B cell (primary cell): ENCODE measurements around the gene NHEJ1. TPM values are rescaled to one million over a fixed set of nuclear protein-coding genes. Genes with fewer than 3 reads are reported as not detected.

Experiments
- ATAC-seq: fragments of 200-7000 bp; cut with Tn5 transposase; one replicate; pipeline ENCODE4 v1.10.0; 2021; ENCODE audit warnings: low read depth, mild to moderate bottlenecking, moderate number of reproducible peaks, moderate library complexity
- CTCF ChIA-PET: fragments of 350-600 bp; sonication (Branson Sonifier 250); formaldehyde crosslinking; loops from one replicate; lab custom pipeline; 2021; ENCODE audit warnings: antibody characterized with exemption, inconsistent platforms; lab: Charles Lee
- POLR2A ChIA-PET: fragments of 350-600 bp; sonication (Branson Sonifier 250); formaldehyde crosslinking; loops from one replicate; lab custom pipeline; 2021; ENCODE audit warnings: antibody characterized with exemption; lab: Charles Lee
- DNase-seq: peaks from one replicate; pipeline ENCODE4 v3.0.0; 2013
- H2AFZ ChIP-seq: 2 replicates; pipeline ENCODE4 v1.6.1; 2012; ENCODE audit warnings: mild to moderate bottlenecking, low read depth, low read length; ENCODE audit not compliant: insufficient read depth, poor library complexity, severe bottlenecking
- H3K27ac ChIP-seq, 2 donors: 1 replicate in 1 of 2; 2 replicates in 1 of 2; pipeline ENCODE4 v1.5.1; 2012 to 2013; ENCODE audit warnings: low read length in 2 of 2, mild to moderate bottlenecking in 2 of 2, moderate library complexity in 1 of 2
- H3K27me3 ChIP-seq, 4 experiments: fragments of 200-600 bp in 1 of 4; sonication (generic) in 1 of 4; replicated peaks in 1 of 4; 1 replicate in 2 of 4; 2 replicates in 2 of 4; pipeline versions ENCODE4 v1.6.1 to v1.7.0; 2013 to 2016; ENCODE audit warnings: low read length in 3 of 4, mild to moderate bottlenecking in 2 of 4, mixed read lengths in 1 of 4, moderate library complexity in 1 of 4; ENCODE audit not compliant: insufficient read depth in 4 of 4, control insufficient read depth in 3 of 4; ENCODE audit errors: control extremely low read depth in 1 of 4
- H3K36me3 ChIP-seq, 2 experiments: replicated peaks in 1 of 2; 1 replicate in 1 of 2; 2 replicates in 1 of 2; pipeline versions ENCODE4 v1.6.1 to v1.7.1; 2013; ENCODE audit warnings: low read length in 1 of 2; ENCODE audit not compliant: insufficient read depth in 2 of 2, control insufficient read depth in 1 of 2; ENCODE audit errors: control extremely low read depth in 1 of 2, extremely low read depth in 1 of 2
- H3K4me1 ChIP-seq, 2 donors: fragments of 200-600 bp in 1 of 2; sonication (generic) in 1 of 2; 1 replicate in 1 of 2; 2 replicates in 1 of 2; pipeline versions ENCODE4 v1.5.1 to v1.6.1; 2013 to 2017; ENCODE audit warnings: low read length in 2 of 2; ENCODE audit not compliant: control insufficient read depth in 2 of 2, insufficient read depth in 2 of 2
- H3K4me2 ChIP-seq: replicated peaks from 2 replicates; pipeline ENCODE3; 2012; ENCODE audit warnings: mild to moderate bottlenecking, low read depth, low read length; ENCODE audit not compliant: poor library complexity, severe bottlenecking
- H3K4me3 ChIP-seq, 5 experiments: fragments of 200-600 bp in 1 of 5; sonication (generic) in 1 of 5; 1 replicate in 3 of 5; 2 replicates in 2 of 5; pipeline versions ENCODE4 v1.5.1 to v1.7.0; 2011 to 2016; ENCODE audit warnings: low read length in 4 of 5, mild to moderate bottlenecking in 4 of 5, low read depth in 2 of 5, control low read depth in 1 of 5, moderate library complexity in 1 of 5; ENCODE audit not compliant: insufficient read depth in 1 of 5; ENCODE audit errors: control extremely low read depth in 1 of 5, extremely low read depth in 1 of 5
- H3K79me2 ChIP-seq: fragments of 200-600 bp; sonication (generic); one replicate; pipeline ENCODE4 v1.6.0; 2016; ENCODE audit warnings: low read length; ENCODE audit not compliant: control insufficient read depth, insufficient read depth
- H3K9ac ChIP-seq: fragments of 200-600 bp; sonication (generic); 2 replicates; pipeline ENCODE4 v1.6.1; 2017; ENCODE audit warnings: mild to moderate bottlenecking, low read length, moderate library complexity
- H3K9me3 ChIP-seq, 3 donors: one replicate each; pipeline versions ENCODE4 v1.6.1 to v1.7.1; 2013; ENCODE audit warnings: low read length in 2 of 3; ENCODE audit not compliant: control insufficient read depth in 2 of 3, insufficient read depth in 1 of 3; ENCODE audit errors: control extremely low read depth in 1 of 3
- H4K20me1 ChIP-seq: 2 replicates; pipeline ENCODE4 v1.6.0; 2012; ENCODE audit warnings: mild to moderate bottlenecking, low read length; ENCODE audit not compliant: insufficient read depth, control insufficient read depth, poor library complexity, severe bottlenecking
- H3K27ac Mint-ChIP-seq: one replicate; pipeline ENCODE4 v1.8.0; 2021; ENCODE audit warnings: mixed read lengths
- H3K27me3 Mint-ChIP-seq: one replicate; pipeline ENCODE4 v1.8.0; 2021; ENCODE audit warnings: mixed read lengths
- H3K4me1 Mint-ChIP-seq: one replicate; pipeline ENCODE4 v1.8.0; 2021; ENCODE audit warnings: mixed read lengths
- H3K4me3 Mint-ChIP-seq: one replicate; pipeline ENCODE4 v1.8.0; 2021; ENCODE audit warnings: mixed read lengths
- H3K9me3 Mint-ChIP-seq: one replicate; pipeline ENCODE4 v1.8.0; 2022; ENCODE audit warnings: mixed read lengths; ENCODE audit not compliant: insufficient read depth
- EZH2 ChIP-seq: IDR thresholded peaks from 2 replicates; pipeline ENCODE4 v1.6.1; 2012; ENCODE audit warnings: borderline replicate concordance, low read depth, mild to moderate bottlenecking, moderate library complexity, low read length; ENCODE audit not compliant: insufficient read depth, poor library complexity, severe bottlenecking
- WGBS: methylation state at CpG from one replicate; pipeline ENCODE4 v1.1.5; 2013; ENCODE audit warnings: missing lambda C conversion rate; ENCODE audit not compliant: insufficient coverage; 5-methylcytosine and 5-hydroxymethylcytosine counted together
- intact Hi-C: fragments of 100-400 bp; cut with micrococcal nuclease; formaldehyde crosslinking; loops from one replicate; pipeline ENCODE4 v1.10.0; 2022
- polyA plus RNA-seq: library from polyadenylated mRNA; depleted of rRNA; stranded (reverse); fragments of >200 nt; gene quantifications from 2 replicates; pipeline ENCODE4 v1.2.3, GENCODE V29; 2012
- total RNA-seq, 2 donors: library from RNA; stranded (reverse); fragments of 120-200 nt in 1 of 2; gene quantifications; 1 replicate in 1 of 2; 2 replicates in 1 of 2; pipeline versions ENCODE4 v1.2.3 to v1.2.4, GENCODE V29; 2013 to 2022
- TF ChIP-seq, protein P1 (sequence below): fragments of 200-600 bp; IDR thresholded peaks from one replicate; pipeline ENCODE4 v1.8.0; 2022; ENCODE audit warnings: antibody characterized with exemption, mild to moderate bottlenecking

The NHEJ1 gene
- total and polyA plus RNA-seq, 2 donors (not counting 1 experiment from before 2014, with no cell fraction given), result 14.9 to 25.0 TPM

DNA sequence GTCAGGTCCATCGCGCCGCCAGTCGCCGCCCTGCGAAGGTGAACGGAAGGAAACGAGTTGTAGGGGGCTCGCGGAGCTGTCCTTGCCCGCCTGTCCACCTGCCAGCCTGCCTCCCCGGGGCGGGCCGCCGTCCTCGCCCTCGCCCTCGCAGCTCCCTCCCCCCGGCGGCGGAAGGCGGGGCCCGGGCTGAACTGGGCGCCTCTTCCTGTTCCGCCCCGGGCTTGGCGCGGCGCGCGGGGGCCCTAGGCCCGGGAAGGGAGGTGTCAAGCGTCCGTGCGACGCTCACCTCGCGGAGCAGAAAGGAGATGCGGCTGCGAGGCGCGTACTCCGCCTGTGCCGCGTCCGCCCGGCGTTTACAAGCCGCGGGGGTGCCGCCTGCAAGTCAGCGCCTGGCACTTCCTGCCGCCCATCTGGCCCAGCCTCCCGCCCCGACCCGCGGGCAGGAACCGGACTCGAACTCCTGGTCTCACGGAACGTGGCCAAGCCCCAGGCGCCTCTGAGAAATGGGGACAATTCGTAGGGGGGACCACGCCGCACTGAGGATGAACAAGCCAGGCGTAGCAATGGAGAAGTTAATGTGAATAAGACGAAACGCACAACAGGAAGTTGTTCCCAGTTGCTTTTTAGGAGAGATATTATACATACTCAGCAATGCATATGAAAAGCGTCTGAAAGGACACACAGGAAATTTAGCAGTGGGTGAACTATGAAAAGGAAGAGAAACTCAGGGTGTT, 16.4 kb upstream of the NHEJ1 start, which contains the start of gene CNPPD1:
Gene CNPPD1 (minus strand): TSS at position 108 of the 734 bp plus-strand sequence. CDS start 97 bp downstream, at position 11.
- H2AFZ ChIP-seq, result peak within 1 kb of the TSS; percentile 83
- H3K4me1 ChIP-seq, result peaks cover 17 to 48% of the 10 kb centered on the region in 2 donors
- H3K27ac ChIP-seq, result peak within 1 kb of the TSS; percentile 94 to 97
- no peaks in the 10 kb centered on the region for H3K9me3 ChIP-seq
- H3K36me3 ChIP-seq, result peaks cover 3 to 58% of the 10 kb centered on the region in 2 experiments
- H3K4me3 ChIP-seq, result peak within 1 kb of the TSS; percentile 87 to 97 (median 95)
- WGBS, result under 1% methylated on average over 64 of the region's 69 CpGs
- H3K4me2 ChIP-seq, result peak within 1 kb of the TSS; percentile 83
- peak within 1 kb of the TSS; percentile 99 for H3K27ac Mint-ChIP-seq
- peak within 1 kb of the TSS; percentile 99 for H3K4me3 Mint-ChIP-seq
- no peaks in the 10 kb centered on the region for H3K27me3 Mint-ChIP-seq
- ChIA-PET POLR2A (interaction anchor here (0.7 to 4.0 kb wide), 20 partner anchors 16 to 296 kb away, joined by 3 to 46 read pairs (median 6); partner anchors contain the start of genes ABCB6, ANKZF1, ATG9A and DNAJB2), CTCF (interaction anchor here (1.0 to 8.6 kb wide), 13 partner anchors 10 to 425 kb away, joined by 3 to 136 read pairs (median 10); partner anchors contain the start of genes ABCB6, ANKZF1, ATG9A and DNAJB2)
- intact Hi-C loops, result loop anchor here (1.0 to 5.0 kb wide), 13 partner anchors 17 to 960 kb away; partner anchors contain the start of genes ABCB6, ANKZF1, ARPC2 and ATG9A
- peaks cover 46% of the 10 kb centered on the region for H3K4me1 Mint-ChIP-seq
- peaks cover 59% of the 10 kb centered on the region for H4K20me1 ChIP-seq
- peaks cover 56% of the 10 kb centered on the region for H3K79me2 ChIP-seq
- ATAC-seq, result peak; percentile 68
- no peaks in the 10 kb centered on the region for H3K9me3 Mint-ChIP-seq
- peak within 1 kb of the TSS; percentile 97 for H3K9ac ChIP-seq
- TF ChIP-seq EZH2, result no peak
- TF ChIP-seq, protein P1, sequence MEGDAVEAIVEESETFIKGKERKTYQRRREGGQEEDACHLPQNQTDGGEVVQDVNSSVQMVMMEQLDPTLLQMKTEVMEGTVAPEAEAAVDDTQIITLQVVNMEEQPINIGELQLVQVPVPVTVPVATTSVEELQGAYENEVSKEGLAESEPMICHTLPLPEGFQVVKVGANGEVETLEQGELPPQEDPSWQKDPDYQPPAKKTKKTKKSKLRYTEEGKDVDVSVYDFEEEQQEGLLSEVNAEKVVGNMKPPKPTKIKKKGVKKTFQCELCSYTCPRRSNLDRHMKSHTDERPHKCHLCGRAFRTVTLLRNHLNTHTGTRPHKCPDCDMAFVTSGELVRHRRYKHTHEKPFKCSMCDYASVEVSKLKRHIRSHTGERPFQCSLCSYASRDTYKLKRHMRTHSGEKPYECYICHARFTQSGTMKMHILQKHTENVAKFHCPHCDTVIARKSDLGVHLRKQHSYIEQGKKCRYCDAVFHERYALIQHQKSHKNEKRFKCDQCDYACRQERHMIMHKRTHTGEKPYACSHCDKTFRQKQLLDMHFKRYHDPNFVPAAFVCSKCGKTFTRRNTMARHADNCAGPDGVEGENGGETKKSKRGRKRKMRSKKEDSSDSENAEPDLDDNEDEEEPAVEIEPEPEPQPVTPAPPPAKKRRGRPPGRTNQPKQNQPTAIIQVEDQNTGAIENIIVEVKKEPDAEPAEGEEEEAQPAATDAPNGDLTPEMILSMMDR, result no peak
- DNase-seq, result peak; percentile 92
- no peaks in the 10 kb centered on the region for H3K27me3 ChIP-seq
